ENCODE measurements around the gene AMN. TPM values are rescaled to one million over a fixed set of nuclear protein-coding genes. Genes with fewer than 3 reads are reported as not detected.
"Not testable (repeated sequence)": the region's sequence is repeated elsewhere in the genome, so short reads cannot be mapped to it uniquely, and the experiment has no call there.

Gene AMN
- total RNA-seq, 4 donors from 2014 or later, result 89.1 to 1,110 (median 806) TPM

DNA sequence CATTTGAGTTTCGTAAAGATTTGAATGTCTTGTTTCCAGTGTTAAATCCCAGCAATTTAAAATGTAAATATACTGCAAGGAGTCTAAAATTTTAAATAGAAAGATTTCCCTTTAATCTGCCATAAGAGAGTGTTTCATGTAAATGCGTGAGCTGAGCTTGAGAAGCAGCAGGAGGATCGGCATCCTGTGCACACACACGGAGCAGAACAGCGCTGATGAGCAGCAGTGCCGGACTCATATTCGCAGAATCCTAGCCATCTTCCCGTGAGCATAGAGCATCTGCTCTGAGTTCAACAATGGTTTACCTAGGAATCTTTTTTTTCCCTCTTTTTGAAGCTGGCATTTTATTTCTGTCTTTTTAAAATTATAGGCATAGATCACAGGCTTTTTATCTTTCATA, 29.8 kb upstream of the AMN start:
- Histone ChIP-seq H3K9me3 (no peaks in the 10 kb centered on the region), H3K27me3 (no peaks in the 10 kb centered on the region), H3K27ac (peak overlapping the region in 1 of 4 donors; percentile 54), H3K4me1 (peaks cover 0 to 10% (median 0%) of the 10 kb centered on the region in 4 donors), H3K4me3 (no peak overlapping the region), H3K36me3 (peaks cover 0 to 37% (median 0%) of the 10 kb centered on the region in 3 donors)
- peak in 1 of 3 donors; percentile 10 for DNase-seq
- TF ChIP-seq POLR2A (IDR thresholded peaks at IDR 0.05), result no peak
- TF ChIP-seq, protein P1, sequence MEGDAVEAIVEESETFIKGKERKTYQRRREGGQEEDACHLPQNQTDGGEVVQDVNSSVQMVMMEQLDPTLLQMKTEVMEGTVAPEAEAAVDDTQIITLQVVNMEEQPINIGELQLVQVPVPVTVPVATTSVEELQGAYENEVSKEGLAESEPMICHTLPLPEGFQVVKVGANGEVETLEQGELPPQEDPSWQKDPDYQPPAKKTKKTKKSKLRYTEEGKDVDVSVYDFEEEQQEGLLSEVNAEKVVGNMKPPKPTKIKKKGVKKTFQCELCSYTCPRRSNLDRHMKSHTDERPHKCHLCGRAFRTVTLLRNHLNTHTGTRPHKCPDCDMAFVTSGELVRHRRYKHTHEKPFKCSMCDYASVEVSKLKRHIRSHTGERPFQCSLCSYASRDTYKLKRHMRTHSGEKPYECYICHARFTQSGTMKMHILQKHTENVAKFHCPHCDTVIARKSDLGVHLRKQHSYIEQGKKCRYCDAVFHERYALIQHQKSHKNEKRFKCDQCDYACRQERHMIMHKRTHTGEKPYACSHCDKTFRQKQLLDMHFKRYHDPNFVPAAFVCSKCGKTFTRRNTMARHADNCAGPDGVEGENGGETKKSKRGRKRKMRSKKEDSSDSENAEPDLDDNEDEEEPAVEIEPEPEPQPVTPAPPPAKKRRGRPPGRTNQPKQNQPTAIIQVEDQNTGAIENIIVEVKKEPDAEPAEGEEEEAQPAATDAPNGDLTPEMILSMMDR (IDR thresholded peaks at IDR 0.05), result no peak

- no peaks in the 10 kb centered on the region for H3K9me3 ChIP-seq
- peak overlapping the region in 1 of 4 donors; percentile 42 for H3K27ac ChIP-seq
- DNase-seq, result peak in 1 of 3 donors; percentile 76
- TF ChIP-seq, protein P1 (IDR thresholded peaks at IDR 0.05), result no peak
- no peak for TF ChIP-seq POLR2A (IDR thresholded peaks at IDR 0.05)
- no peak overlapping the region for H3K4me3 ChIP-seq
- peaks cover 0 to 10% (median 1%) of the 10 kb centered on the region in 4 donors for H3K4me1 ChIP-seq
- H3K27me3 ChIP-seq, result no peaks in the 10 kb centered on the region
- peaks cover 0 to 35% (median 0%) of the 10 kb centered on the region in 3 donors for H3K36me3 ChIP-seq
Observed at GRCh38 chr14:102893452-102893851, 29.0 kb upstream of the AMN start.

- DNase-seq, H3K27ac ChIP-seq, H3K27me3 ChIP-seq, H3K9me3 ChIP-seq, H3K4me3 ChIP-seq: not testable (repeated sequence)
- Histone ChIP-seq H3K36me3 (peaks cover 0 to 30% (median 0%) of the 10 kb centered on the region in 3 donors), H3K4me1 (peaks cover 0 to 20% (median 9%) of the 10 kb centered on the region in 4 donors)
Observed at GRCh38 chr14:102896735-102897134, 25.7 kb upstream of the AMN start.

DNA sequence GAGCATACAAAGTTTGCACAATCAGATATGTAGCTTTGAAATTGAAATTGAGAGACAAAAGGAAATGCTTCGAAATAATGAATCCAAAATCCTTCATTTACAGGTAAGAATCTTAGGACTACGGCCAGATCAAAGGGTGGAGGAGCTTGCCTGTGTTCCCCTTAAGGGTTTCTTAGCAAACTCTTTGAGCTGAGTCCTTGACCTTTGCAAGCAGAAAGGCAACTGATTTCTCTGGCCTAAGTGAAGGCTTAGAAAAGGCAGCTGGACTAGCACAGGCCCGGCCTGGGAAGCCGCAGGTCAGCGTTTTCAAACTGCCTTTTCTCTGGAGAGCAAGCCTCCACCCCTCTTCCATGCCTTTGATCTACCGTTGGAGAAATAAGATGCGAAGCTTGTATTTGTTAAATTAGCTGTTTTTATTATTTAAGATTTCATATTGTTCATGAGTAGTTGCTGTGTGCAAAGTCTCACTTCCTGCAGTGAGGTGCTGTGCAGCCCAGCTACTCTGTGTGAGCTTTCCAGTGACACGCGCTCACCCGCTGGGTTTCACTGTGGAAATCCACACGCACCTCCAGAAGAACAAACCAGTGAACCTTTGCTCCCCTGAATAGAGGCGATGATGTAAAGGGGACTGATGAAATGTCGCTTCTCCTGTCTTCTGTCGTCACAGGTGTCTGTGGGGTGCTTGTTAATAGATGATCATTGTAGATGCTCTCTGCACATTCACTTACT, 25.0 kb upstream of the AMN start:
- TF ChIP-seq POLR2A (IDR thresholded peaks at IDR 0.05), result no peak
- TF ChIP-seq, protein P1 (IDR thresholded peaks at IDR 0.05), result no peak
- H3K36me3 ChIP-seq, result peaks cover 0 to 30% (median 0%) of the 10 kb centered on the region in 3 donors
- no peaks in the 10 kb centered on the region for H3K27me3 ChIP-seq
- no peak overlapping the region for H3K27ac ChIP-seq
- peak in 1 of 3 donors; percentile 30 for DNase-seq
- H3K4me1 ChIP-seq, result peaks cover 0 to 27% (median 12%) of the 10 kb centered on the region in 4 donors
- H3K4me3 ChIP-seq, result no peak overlapping the region
- H3K9me3 ChIP-seq, result no peaks in the 10 kb centered on the region

DNA sequence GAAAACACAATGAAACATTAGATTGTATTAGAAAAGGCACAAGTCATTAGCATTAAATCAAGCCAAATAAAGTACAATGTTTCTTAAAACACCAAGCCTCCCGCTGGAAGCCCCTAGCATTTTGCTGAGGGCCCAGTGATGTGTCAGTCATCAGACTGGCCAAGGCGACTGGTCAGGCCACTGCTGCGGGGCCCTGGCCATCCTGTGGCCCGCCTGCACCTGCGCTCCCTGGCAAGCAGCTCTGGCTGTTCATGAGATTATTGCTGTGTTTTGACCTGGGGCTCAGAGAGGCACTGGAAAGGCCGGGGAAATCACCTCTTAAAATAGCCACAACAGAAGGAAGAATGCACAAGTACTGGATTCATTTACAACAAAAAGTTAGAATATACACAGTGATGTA, 24.2 kb upstream of the AMN start:
- H3K36me3 ChIP-seq, result peaks cover 0 to 36% (median 0%) of the 10 kb centered on the region in 3 donors
- H3K4me1 ChIP-seq, result peaks cover 0 to 32% (median 14%) of the 10 kb centered on the region in 4 donors
- peak in 1 of 3 donors; percentile 15 for DNase-seq

More for the DNA sequence above, 24.2 kb upstream of the AMN start:
- no peaks in the 10 kb centered on the region for H3K27me3 ChIP-seq
- peak overlapping the region in 2 of 4 donors; percentile 55 to 82 for H3K27ac ChIP-seq
- no peaks in the 10 kb centered on the region for H3K9me3 ChIP-seq
- no peak overlapping the region for H3K4me3 ChIP-seq
- TF ChIP-seq, protein P1 (IDR thresholded peaks at IDR 0.05), result no peak
- TF ChIP-seq POLR2A (IDR thresholded peaks at IDR 0.05), result no peak

Measured in Peyer's patch (tissue), 4 donors.